MCF 10A (cell line): ENCODE data around the gene CHIC1. TPM values are rescaled to one million over a fixed set of nuclear protein-coding genes. Genes with fewer than 3 reads are reported as not detected.
"Not testable (repeated sequence)": the region's sequence is repeated elsewhere in the genome, so short reads cannot be mapped to it uniquely, and the experiment has no call there.

ENCODE experiments used
- BruUV-seq: library from RNA; stranded (reverse); fragments of 400-500 nt; replicated peaks from 2 replicates; lab custom pipeline; 2021; lab: Mats Ljungman, UMichigan
- CTCF ChIA-PET: fragments of 300-600 bp; sonication (Branson Sonifier 250); formaldehyde crosslinking; extraction: SDS; loops from one replicate; lab custom pipeline; 2021; ENCODE audit warnings: antibody characterized with exemption, inconsistent platforms; lab: Yijun Ruan, JAX
- POLR2A ChIA-PET: fragments of 300-600, 350-650 bp; sonication (Branson Sonifier 250); formaldehyde crosslinking; extraction: SDS; loops from one replicate; lab custom pipeline; 2020; ENCODE audit warnings: antibody characterized with exemption, inconsistent platforms; lab: Yijun Ruan, JAX
- DNase-seq: peaks from one replicate; pipeline ENCODE4 v3.0.0-alpha.2; 2018; ENCODE audit not compliant: unreplicated experiment
- H3K27ac Mint-ChIP-seq: one replicate; pipeline ENCODE4 v1.8.0; 2022; ENCODE audit warnings: mild to moderate bottlenecking, low read depth, mixed read lengths; ENCODE audit not compliant: unreplicated experiment
- H3K27me3 Mint-ChIP-seq: one replicate; pipeline ENCODE4 v1.8.0; 2022; ENCODE audit warnings: mixed read lengths; ENCODE audit not compliant: insufficient read depth, unreplicated experiment
- H3K36me3 Mint-ChIP-seq: one replicate; pipeline ENCODE4 v1.8.0; 2022; ENCODE audit warnings: mild to moderate bottlenecking, moderate library complexity, mixed read lengths; ENCODE audit not compliant: insufficient read depth, unreplicated experiment
- H3K4me1 Mint-ChIP-seq: one replicate; pipeline ENCODE4 v1.8.0; 2022; ENCODE audit warnings: mixed read lengths; ENCODE audit not compliant: insufficient read depth, unreplicated experiment
- H3K4me3 Mint-ChIP-seq: one replicate; pipeline ENCODE4 v1.8.0; 2022; ENCODE audit warnings: mild to moderate bottlenecking, moderate library complexity, mixed read lengths; ENCODE audit not compliant: unreplicated experiment
- H3K9me3 Mint-ChIP-seq: one replicate; pipeline ENCODE4 v1.8.0; 2022; ENCODE audit warnings: mixed read lengths; ENCODE audit not compliant: unreplicated experiment
- CTCF ChIP-seq: fragments of 200-600 bp; IDR thresholded peaks from one replicate; pipeline ENCODE4 v1.8.0; 2022; ENCODE audit warnings: antibody characterized with exemption, mild to moderate bottlenecking; ENCODE audit not compliant: unreplicated experiment
- intact Hi-C: fragments of 100-400 bp; cut with micrococcal nuclease; formaldehyde crosslinking; loops from 2 replicates; pipeline ENCODE4 v1.14.1; 2022
- total RNA-seq: library from RNA; stranded (reverse); gene quantifications from 2 replicates; pipeline ENCODE4 v1.2.3, GENCODE V29; 2022

The CHIC1 gene
- total RNA-seq, 1 experiment from 2014 or later, result 7.4 TPM

GRCh38 chrX:73681408-73681807 is 118.4 kb downstream of the CHIC1 start:
- H3K27me3 Mint-ChIP-seq, result peaks cover 5% of the 10 kb centered on the region
- POLR2A ChIA-PET, result no interaction called here
- H3K9me3 Mint-ChIP-seq, result no peaks in the 10 kb centered on the region
- H3K4me3 Mint-ChIP-seq, result no peak overlapping the region
- H3K36me3 Mint-ChIP-seq, result no peaks in the 10 kb centered on the region
- no peak for TF ChIP-seq CTCF
- DNase-seq, result no peak
- no TSS peak for BruUV-seq
- H3K27ac Mint-ChIP-seq, result no peak overlapping the region
- H3K4me1 Mint-ChIP-seq, result no peaks in the 10 kb centered on the region
- intact Hi-C loops, result no loop called here
- CTCF ChIA-PET, result no interaction called here

- peaks cover 3% of the 10 kb centered on the region for H3K27me3 Mint-ChIP-seq
- TF ChIP-seq CTCF, result no peak
- H3K9me3 Mint-ChIP-seq, result no peaks in the 10 kb centered on the region
- H3K27ac Mint-ChIP-seq, result no peak overlapping the region
- peak; percentile 27 for DNase-seq
- BruUV-seq, result no TSS peak
- H3K4me3 Mint-ChIP-seq, result no peak overlapping the region
- ChIA-PET POLR2A (no interaction called here), CTCF (no interaction called here)
- H3K4me1 Mint-ChIP-seq, result no peaks in the 10 kb centered on the region
- no peaks in the 10 kb centered on the region for H3K36me3 Mint-ChIP-seq
- intact Hi-C loops, result no loop called here
These were observed 120.4 kb downstream of the CHIC1 start for GRCh38 chrX:73683236-73683859.

GRCh38 chrX:73707014-73707413 is 144.0 kb downstream of the CHIC1 start:
- H3K4me3 Mint-ChIP-seq, H3K27ac Mint-ChIP-seq, POLR2A ChIA-PET, intact Hi-C loops, CTCF ChIA-PET, BruUV-seq, H3K4me1 Mint-ChIP-seq, DNase-seq, H3K9me3 Mint-ChIP-seq, H3K36me3 Mint-ChIP-seq: not testable (repeated sequence)
- H3K27me3 Mint-ChIP-seq, result peaks cover 52% of the 10 kb centered on the region

- H3K4me3 Mint-ChIP-seq, result no peak overlapping the region
- H3K9me3 Mint-ChIP-seq, result no peaks in the 10 kb centered on the region
- ChIA-PET POLR2A (no interaction called here), CTCF (no interaction called here)
- H3K36me3 Mint-ChIP-seq, result no peaks in the 10 kb centered on the region
- intact Hi-C loops, result no loop called here
- TF ChIP-seq CTCF, result no peak
- no peaks in the 10 kb centered on the region for H3K4me1 Mint-ChIP-seq
- BruUV-seq, result no TSS peak
- peaks cover 61% of the 10 kb centered on the region for H3K27me3 Mint-ChIP-seq
- H3K27ac Mint-ChIP-seq, result no peak overlapping the region
- DNase-seq, result no peak
These were observed 165.6 kb downstream of the CHIC1 start for GRCh38 chrX:73728602-73729001.

Other genes with a start within 250 kb of the CHIC1 start
- not detected in 2 replicates for gene CDX4, start 116.1 kb upstream of the CHIC1 start, total RNA-seq